OCI-LY3 (cell line): ENCODE data around the gene COL5A3.

Source experiments
- CTCF ChIP-seq: fragments of 200-600, 300-600 bp; sonication (generic); IDR thresholded peaks from 2 replicates; pipeline ENCODE4 v1.5.1; 2014; ENCODE audit warnings: antibody characterized with exemption, low read length, low read depth
- EZH2phosphoT487 ChIP-seq: fragments of 200-600 bp; shearing (Covaris generic); IDR thresholded peaks from 2 replicates; pipeline ENCODE4 v1.6.1; 2018; ENCODE audit warnings: antibody characterized with exemption, mixed run types, low read depth

GRCh38 chr19:9986787-9987281 is 23.5 kb downstream of the COL5A3 start:
- TF ChIP-seq CTCF (no peak), EZH2phosphoT487 (no peak)
